ENCODE results near the gene BRPF1. TPM values are rescaled to one million over a fixed set of nuclear protein-coding genes. Genes with fewer than 3 reads are reported as not detected.
"Not testable (repeated sequence)": the region's sequence is repeated elsewhere in the genome, so short reads cannot be mapped to it uniquely, and the experiment has no call there.

BRPF1 gene
- total RNA-seq, 4 donors from 2014 or later, result 10.8 to 36.0 (median 16.7) TPM

- peak; percentile 96 to 97 for DNase-seq
- intact Hi-C loops (cut with DNase I; ENCODE audit: low total_unique reads), result no loop called here
- peak overlapping the region; percentile 62 to 84 for H3K4me3 ChIP-seq
- TF ChIP-seq POLR2A (IDR thresholded peaks at IDR 0.05) (no peak), CTCF (IDR thresholded peaks at IDR 0.05) (no peak)
- peak overlapping the region; percentile 95 to 98 for H3K27ac ChIP-seq
- peaks cover 0 to 9% of the 10 kb centered on the region in 2 donors for H3K4me1 ChIP-seq
- H3K27me3 ChIP-seq, result no peaks in the 10 kb centered on the region
- no peaks in the 10 kb centered on the region for H3K36me3 ChIP-seq
- H3K9me3 ChIP-seq, result no peaks in the 10 kb centered on the region
Measured at GRCh38 chr3:9770276-9770812, 38.8 kb downstream of the BRPF1 start.

- H3K4me1 ChIP-seq; DNase-seq; H3K36me3 ChIP-seq; H3K4me3 ChIP-seq; H3K9me3 ChIP-seq; H3K27me3 ChIP-seq; intact Hi-C loops (cut with DNase I; ENCODE audit: low total_unique reads): not testable (repeated sequence)
- peak overlapping the region; percentile 95 to 98 for H3K27ac ChIP-seq
Measured at GRCh38 chr3:9771007-9771406, 39.5 kb downstream of the BRPF1 start.

- DNase-seq, result no peak
- no peaks in the 10 kb centered on the region for H3K9me3 ChIP-seq
- TF ChIP-seq CTCF (IDR thresholded peaks at IDR 0.05) (no peak), POLR2A (IDR thresholded peaks at IDR 0.05) (no peak)
- H3K4me1 ChIP-seq, result peaks cover 0 to 6% of the 10 kb centered on the region in 2 donors
- H3K36me3 ChIP-seq, result no peaks in the 10 kb centered on the region
- peak overlapping the region in 1 of 2 donors; percentile 57 for H3K27ac ChIP-seq
- H3K27me3 ChIP-seq, result no peaks in the 10 kb centered on the region
- H3K4me3 ChIP-seq, result no peak overlapping the region
- intact Hi-C loops (cut with DNase I; ENCODE audit: low total_unique reads), result no loop called here
Measured at GRCh38 chr3:9776896-9777693, 45.6 kb downstream of the BRPF1 start.

GRCh38 chr3:9777694-9778021, 46.1 kb downstream of the BRPF1 start:
- H3K36me3 ChIP-seq, result no peaks in the 10 kb centered on the region
- intact Hi-C loops (cut with DNase I; ENCODE audit: low total_unique reads), result no loop called here
- TF ChIP-seq POLR2A (IDR thresholded peaks at IDR 0.05), result no peak
- TF ChIP-seq CTCF (IDR thresholded peaks at IDR 0.05), result no peak
- H3K9me3 ChIP-seq, result no peaks in the 10 kb centered on the region
- H3K27ac ChIP-seq, result peak overlapping the region in 1 of 2 donors; percentile 57
- DNase-seq, result no peak
- H3K27me3 ChIP-seq, result no peaks in the 10 kb centered on the region
- H3K4me3 ChIP-seq, result no peak overlapping the region
- peaks cover 0 to 6% of the 10 kb centered on the region in 2 donors for H3K4me1 ChIP-seq

- Histone ChIP-seq H3K27ac (peak overlapping the region in 1 of 2 donors; percentile 57), H3K27me3 (no peaks in the 10 kb centered on the region), H3K36me3 (no peaks in the 10 kb centered on the region), H3K9me3 (no peaks in the 10 kb centered on the region), H3K4me3 (no peak overlapping the region), H3K4me1 (peaks cover 0 to 6% of the 10 kb centered on the region in 2 donors)
- TF ChIP-seq CTCF (IDR thresholded peaks at IDR 0.05) (no peak), POLR2A (IDR thresholded peaks at IDR 0.05) (no peak)
- intact Hi-C loops (cut with DNase I; ENCODE audit: low total_unique reads), result no loop called here
- DNase-seq, result peak; percentile 47 to 75
Measured at GRCh38 chr3:9778143-9779074, 46.9 kb downstream of the BRPF1 start.

All from uterus (tissue), 4 donors.